Epithelial cell of prostate (primary cell): Measurements from ENCODE around the gene MREG.
A peak's percentile ranks its signal among the peaks of the same experiment; 100 is the strongest.

ENCODE experiments used
- DNase-seq: peaks from one replicate; pipeline ENCODE4 v3.0.0-alpha.2; 2011; ENCODE audit warnings: low read depth, low spot score
- H3K27ac ChIP-seq: fragments of 450-650 bp; 2 replicates; pipeline ENCODE4 v1.5.1; 2017; ENCODE audit warnings: mild to moderate bottlenecking

Gene MREG

GRCh38 chr2:215900843-215901242 lies 112.5 kb downstream of the MREG start:
- DNase-seq, result no peak
- no peak overlapping the region for H3K27ac ChIP-seq

GRCh38 chr2:215900203-215900611 lies 113.1 kb downstream of the MREG start:
- DNase-seq, result peak; percentile 27
- H3K27ac ChIP-seq, result no peak overlapping the region

GRCh38 chr2:215899141-215900074 lies 113.9 kb downstream of the MREG start:
- no peak for DNase-seq
- H3K27ac ChIP-seq, result no peak overlapping the region

DNA sequence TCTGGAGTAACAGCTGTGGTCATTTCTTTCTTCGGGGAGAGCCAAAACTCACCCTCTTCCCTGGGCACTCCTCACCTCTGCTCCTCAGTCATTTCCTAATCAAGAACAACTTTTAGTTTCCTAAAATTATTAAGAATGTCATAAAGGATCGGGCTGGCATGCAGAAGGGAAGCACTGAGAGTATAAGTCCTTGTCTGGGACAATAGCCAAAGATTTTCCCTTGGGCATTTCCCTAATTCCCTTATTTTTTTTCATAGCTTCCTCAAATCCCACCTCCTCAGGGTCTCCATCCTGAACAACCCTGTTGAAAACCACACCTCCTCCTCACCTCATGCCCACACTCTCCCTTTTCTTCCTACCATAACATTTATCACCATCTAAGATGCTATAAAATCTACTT lies 115.0 kb downstream of the MREG start:
- H3K27ac ChIP-seq, result no peak overlapping the region
- no peak for DNase-seq

- no peak for DNase-seq
- no peak overlapping the region for H3K27ac ChIP-seq
These were observed 116.4 kb downstream of the MREG start for GRCh38 chr2:215896921-215897320.

DNA sequence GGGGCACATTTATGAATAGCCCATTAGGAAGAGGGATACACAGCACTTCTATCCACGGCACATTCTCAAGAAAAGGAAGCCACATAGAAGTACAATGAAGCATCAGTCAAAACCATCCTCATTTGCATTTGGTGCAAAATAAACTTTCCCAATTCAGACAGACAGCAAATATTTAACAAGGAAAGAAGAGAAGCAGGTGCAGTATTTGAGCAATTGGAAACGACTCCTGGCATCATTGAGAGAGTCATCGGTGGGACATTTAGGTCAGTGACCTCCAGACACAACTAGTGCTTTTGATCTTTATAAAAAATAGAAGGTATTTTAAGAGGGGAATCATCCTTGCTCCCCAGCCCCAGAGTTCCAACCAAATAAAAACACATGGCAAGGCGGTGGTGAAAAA lies 118.0 kb downstream of the MREG start:
- no peak for DNase-seq
- no peak overlapping the region for H3K27ac ChIP-seq
